Colonic mucosa (tissue), 4 donors: ENCODE measurements around the gene METTL17. TPM values are rescaled to one million over a fixed set of nuclear protein-coding genes. Genes with fewer than 3 reads are reported as not detected.

Source experiments
- DNase-seq: peaks from one replicate; pipeline ENCODE4 v3.0.0-alpha.2; 2020
- H3K27ac ChIP-seq: fragments of 200-600 bp; one replicate; pipeline ENCODE4 v1.8.0; 2021
- H3K27me3 ChIP-seq: fragments of 200-600 bp; one replicate; pipeline ENCODE4 v1.8.0; 2021
- H3K36me3 ChIP-seq: fragments of 200-600 bp; one replicate; pipeline ENCODE4 v1.8.0; 2021
- H3K4me1 ChIP-seq: fragments of 200-600 bp; one replicate; pipeline ENCODE4 v1.8.0; 2021; ENCODE audit warnings: mild to moderate bottlenecking
- H3K4me3 ChIP-seq: fragments of 200-600 bp; one replicate; pipeline ENCODE4 v1.8.0; 2021
- H3K9ac ChIP-seq, 2 donors: one replicate each; pipeline ENCODE4 v1.7.0; 2013; ENCODE audit warnings: control low read depth in 2 of 2, low read depth in 2 of 2, low read length in 2 of 2
- H3K9me3 ChIP-seq: fragments of 200-600 bp; one replicate; pipeline ENCODE4 v1.8.0; 2021
- intact Hi-C: fragments of 100-400 bp; cut with DNase I; formaldehyde crosslinking; loops from one replicate; pipeline ENCODE4 v1.14.1; 2022
- total RNA-seq, 2 donors: library from RNA; stranded (reverse); fragmentation: NEBNext Ultra II Directional in 1 of 2; extraction: Animal tissue kit (Norgen Biotek cat#: 25700) in 1 of 2; gene quantifications; one replicate each; pipeline ENCODE4 v1.2.1, GENCODE V29; 2021
- TF ChIP-seq, protein P1 (sequence below): fragments of 200-600 bp; IDR thresholded peaks from one replicate; pipeline ENCODE4 v1.8.0; 2022; ENCODE audit warnings: antibody characterized with exemption, mild to moderate bottlenecking
- donor health status: healthy.
- donor health status: DM: no; HTN: no; CAD: no.
- donor health status: DM: no; HTN: no; CAD: no.

The METTL17 gene
- total RNA-seq, 2 donors from 2014 or later: 59.6 to 79.3 TPM

DNA sequence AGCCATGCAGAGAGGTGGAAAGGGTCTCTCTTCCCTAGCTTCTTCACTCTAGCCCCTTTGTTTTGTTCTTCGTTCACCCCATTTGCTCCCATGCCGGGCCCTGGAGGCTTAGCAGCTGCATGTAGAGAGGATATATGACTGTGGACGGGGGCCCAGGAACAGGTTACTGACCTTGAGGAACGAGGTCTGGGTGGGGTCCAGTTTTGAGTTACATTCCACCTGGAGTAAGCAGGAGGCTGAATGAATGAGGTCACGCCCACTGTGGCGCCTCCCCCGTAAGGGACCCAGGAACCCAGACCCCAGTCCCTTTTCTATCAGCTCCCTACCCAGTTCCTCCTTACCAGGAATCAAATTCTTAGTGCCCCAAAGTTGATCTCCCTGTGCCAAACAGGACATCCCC is 28.5 kb downstream of the METTL17 start:
- H3K27me3 ChIP-seq: no peaks in the 10 kb centered on the region
- H3K4me1 ChIP-seq: no peaks in the 10 kb centered on the region
- H3K4me3 ChIP-seq: no peak overlapping the region
- intact Hi-C loops: loop anchor here (5.0 kb wide), 1 partner anchor 74 kb away; no protein-coding TSS in a partner anchor
- DNase-seq: no peak
- TF ChIP-seq, protein P1, sequence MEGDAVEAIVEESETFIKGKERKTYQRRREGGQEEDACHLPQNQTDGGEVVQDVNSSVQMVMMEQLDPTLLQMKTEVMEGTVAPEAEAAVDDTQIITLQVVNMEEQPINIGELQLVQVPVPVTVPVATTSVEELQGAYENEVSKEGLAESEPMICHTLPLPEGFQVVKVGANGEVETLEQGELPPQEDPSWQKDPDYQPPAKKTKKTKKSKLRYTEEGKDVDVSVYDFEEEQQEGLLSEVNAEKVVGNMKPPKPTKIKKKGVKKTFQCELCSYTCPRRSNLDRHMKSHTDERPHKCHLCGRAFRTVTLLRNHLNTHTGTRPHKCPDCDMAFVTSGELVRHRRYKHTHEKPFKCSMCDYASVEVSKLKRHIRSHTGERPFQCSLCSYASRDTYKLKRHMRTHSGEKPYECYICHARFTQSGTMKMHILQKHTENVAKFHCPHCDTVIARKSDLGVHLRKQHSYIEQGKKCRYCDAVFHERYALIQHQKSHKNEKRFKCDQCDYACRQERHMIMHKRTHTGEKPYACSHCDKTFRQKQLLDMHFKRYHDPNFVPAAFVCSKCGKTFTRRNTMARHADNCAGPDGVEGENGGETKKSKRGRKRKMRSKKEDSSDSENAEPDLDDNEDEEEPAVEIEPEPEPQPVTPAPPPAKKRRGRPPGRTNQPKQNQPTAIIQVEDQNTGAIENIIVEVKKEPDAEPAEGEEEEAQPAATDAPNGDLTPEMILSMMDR: no peak
- no peak overlapping the region for H3K27ac ChIP-seq
- H3K9me3 ChIP-seq: no peaks in the 10 kb centered on the region
- H3K36me3 ChIP-seq: peaks cover 4% of the 10 kb centered on the region
- no peak overlapping the region for H3K9ac ChIP-seq

DNA sequence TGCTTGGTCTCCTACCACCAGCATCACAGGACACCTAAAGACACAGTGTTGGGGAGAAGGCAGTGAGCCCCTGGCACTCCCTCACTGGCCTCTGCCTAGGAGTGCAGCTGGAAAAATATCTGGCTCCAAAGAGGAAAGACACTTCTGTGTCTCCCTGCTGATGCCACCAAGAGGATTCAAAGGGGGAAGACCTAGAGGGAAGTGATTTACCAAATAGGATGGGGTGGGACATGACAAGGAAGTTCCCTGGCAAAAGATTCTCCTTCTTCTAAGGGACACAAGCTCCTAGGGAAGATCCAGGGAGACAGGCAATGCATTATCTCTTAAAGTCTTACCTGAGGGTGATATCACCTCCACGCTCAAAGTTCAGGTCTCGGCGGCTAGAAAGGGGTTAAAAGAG is 29.0 kb downstream of the METTL17 start:
- no peaks in the 10 kb centered on the region for H3K27me3 ChIP-seq

DNA sequence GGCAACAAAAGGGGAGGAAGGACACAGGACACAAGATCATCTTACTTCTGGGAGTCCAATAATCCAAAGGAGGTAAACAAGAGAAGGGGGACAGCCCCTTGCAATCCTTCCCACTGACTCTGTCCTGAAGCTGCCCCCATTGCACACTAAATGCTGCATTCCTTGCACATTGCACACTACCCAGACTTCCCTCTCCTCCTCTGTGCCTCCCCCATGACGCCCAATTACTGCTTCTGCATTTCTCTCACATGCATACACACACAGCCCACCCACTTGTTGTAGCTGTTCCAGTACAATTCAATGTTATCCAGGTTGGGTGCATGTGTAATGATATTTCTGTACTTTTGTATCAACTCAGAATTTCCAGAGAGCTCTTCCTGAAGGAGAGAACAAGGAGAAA is 29.6 kb downstream of the METTL17 start:
- DNase-seq: no peak
- TF ChIP-seq, protein P1: no peak
- Histone ChIP-seq H3K9me3 (no peaks in the 10 kb centered on the region), H3K9ac (no peak overlapping the region), H3K36me3 (peaks cover 4% of the 10 kb centered on the region), H3K27ac (no peak overlapping the region), H3K27me3 (no peaks in the 10 kb centered on the region), H3K4me3 (no peak overlapping the region), H3K4me1 (no peaks in the 10 kb centered on the region)
- intact Hi-C loops: loop anchor here (5.0 kb wide), 1 partner anchor 73 kb away; no protein-coding TSS in a partner anchor

More for the DNA sequence above, 29.0 kb downstream of the METTL17 start:
- Histone ChIP-seq H3K9ac (no peak overlapping the region), H3K4me1 (no peaks in the 10 kb centered on the region), H3K27ac (no peak overlapping the region), H3K9me3 (no peaks in the 10 kb centered on the region), H3K36me3 (peaks cover 4% of the 10 kb centered on the region), H3K4me3 (no peak overlapping the region)
- TF ChIP-seq, protein P1: no peak
- intact Hi-C loops: loop anchor here (5.0 kb wide), 1 partner anchor 74 kb away; no protein-coding TSS in a partner anchor
- no peak for DNase-seq

DNA sequence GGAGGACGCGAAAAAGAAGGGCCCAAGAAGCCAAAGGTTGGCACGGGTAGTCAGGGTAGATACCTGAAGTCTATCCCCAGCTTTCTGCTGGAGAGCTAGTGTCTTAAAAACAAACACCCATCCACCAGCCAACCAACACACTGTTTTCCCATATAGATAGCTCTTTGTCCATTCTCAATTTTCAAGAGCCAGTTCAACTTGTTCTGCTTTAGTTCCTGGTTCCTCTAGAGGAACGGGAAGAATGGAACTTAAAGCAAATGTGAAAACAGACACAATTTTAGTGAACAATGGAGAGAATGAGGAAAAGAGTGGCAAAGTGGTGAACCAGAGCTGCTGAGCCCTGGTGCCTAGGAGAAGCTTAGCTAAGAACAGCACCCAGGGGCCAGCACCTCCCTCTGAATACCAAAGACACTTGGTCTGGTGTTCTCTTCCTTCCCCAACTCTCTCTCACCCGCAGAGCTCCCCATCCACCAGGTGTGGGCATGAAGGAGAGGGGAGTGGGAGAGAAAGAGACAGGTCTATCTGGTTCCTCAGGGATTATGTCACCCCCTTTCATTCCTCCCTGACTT is 31.3 kb downstream of the METTL17 start:
- no peaks in the 10 kb centered on the region for H3K27me3 ChIP-seq
- H3K4me1 ChIP-seq: no peaks in the 10 kb centered on the region
- peaks cover 4% of the 10 kb centered on the region for H3K36me3 ChIP-seq
- intact Hi-C loops: no loop called here
- no peak for DNase-seq
- H3K4me3 ChIP-seq: no peak overlapping the region
- H3K9ac ChIP-seq: no peak overlapping the region
- no peak overlapping the region for H3K27ac ChIP-seq
- TF ChIP-seq, protein P1: no peak
- H3K9me3 ChIP-seq: no peaks in the 10 kb centered on the region

DNA sequence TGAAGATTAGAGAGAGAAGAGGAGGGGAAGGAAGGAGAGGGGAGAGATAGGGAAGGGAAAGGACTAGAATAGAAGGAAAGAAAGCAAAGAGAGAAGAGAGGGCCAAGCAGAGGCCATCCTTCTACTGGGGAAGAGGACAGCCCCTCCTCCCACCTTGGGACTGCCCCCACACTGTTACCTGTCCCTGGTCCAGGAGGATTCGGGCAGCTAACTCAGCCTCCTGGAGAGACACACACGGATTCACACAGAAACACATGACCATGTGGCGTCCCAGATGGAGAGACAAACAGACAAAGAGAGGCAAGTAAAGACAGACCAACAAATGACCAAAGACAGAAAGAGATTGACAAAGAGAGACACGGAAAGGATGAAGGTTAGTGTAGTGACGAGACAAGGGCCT is 32.9 kb downstream of the METTL17 start:
- TF ChIP-seq, protein P1: no peak
- no peaks in the 10 kb centered on the region for H3K4me1 ChIP-seq

More for the DNA sequence above, 32.9 kb downstream of the METTL17 start:
- Histone ChIP-seq H3K27ac (no peak overlapping the region), H3K9me3 (no peaks in the 10 kb centered on the region), H3K36me3 (no peaks in the 10 kb centered on the region), H3K9ac (peak overlapping the region in 1 of 2 donors; percentile 94), H3K4me3 (no peak overlapping the region), H3K27me3 (no peaks in the 10 kb centered on the region)
- intact Hi-C loops: no loop called here
- DNase-seq: no peak
